MM.1S (cell line): ENCODE results near the gene SLC13A3.

ENCODE experiments used
- DNase-seq: peaks from one replicate; pipeline ENCODE4 v3.0.0-alpha.2; 2015
- H2AFZ ChIP-seq: fragments of 300-600 bp; sonication (generic); 2 replicates; pipeline ENCODE4 v1.6.0; 2016; ENCODE audit warnings: antibody characterized with exemption, low read length
- H3F3A ChIP-seq: fragments of 300-600 bp; sonication (generic); 2 replicates; pipeline ENCODE4 v1.6.1; 2016; ENCODE audit warnings: mild to moderate bottlenecking, antibody characterized with exemption, low read length, moderate library complexity, mixed read lengths; ENCODE audit not compliant: insufficient read depth
- H3K27ac ChIP-seq: fragments of 300-600 bp; sonication (generic); 2 replicates; pipeline ENCODE4 v1.5.1; 2016; ENCODE audit warnings: mild to moderate bottlenecking, low read length
- H3K27me3 ChIP-seq: fragments of 300-600 bp; sonication (generic); replicated peaks from 2 replicates; pipeline ENCODE4 v1.6.0; 2016; ENCODE audit warnings: low read length; ENCODE audit not compliant: insufficient read depth
- H3K36me3 ChIP-seq: fragments of 300-600 bp; sonication (generic); replicated peaks from 2 replicates; pipeline ENCODE4 v1.6.1; 2016; ENCODE audit warnings: mild to moderate bottlenecking, low read length, mixed read lengths; ENCODE audit not compliant: insufficient read depth
- H3K4me1 ChIP-seq: fragments of 300-600 bp; sonication (generic); 2 replicates; pipeline ENCODE4 v1.6.1; 2016; ENCODE audit warnings: low read length, mixed read lengths
- H3K4me2 ChIP-seq: fragments of 300-600 bp; sonication (generic); 2 replicates; pipeline ENCODE4 v1.6.0; 2016; ENCODE audit warnings: low read depth, low read length
- H3K4me3 ChIP-seq: fragments of 300-600 bp; sonication (generic); 2 replicates; pipeline ENCODE4 v1.5.1; 2016; ENCODE audit warnings: low read length, mixed read lengths
- H3K79me2 ChIP-seq: fragments of 300-600 bp; sonication (generic); 2 replicates; pipeline ENCODE4 v1.6.1; 2016; ENCODE audit warnings: mixed run types, low read length, mixed read lengths
- H3K9ac ChIP-seq: fragments of 300-600 bp; sonication (generic); 2 replicates; pipeline ENCODE4 v1.6.1; 2016; ENCODE audit warnings: low read length, mixed read lengths
- H3K9me2 ChIP-seq: fragments of 300-600 bp; sonication (generic); replicated peaks from 2 replicates; pipeline ENCODE4 v1.6.1; 2016; ENCODE audit warnings: mild to moderate bottlenecking, low read length, mixed read lengths; ENCODE audit not compliant: insufficient read depth
- H3K9me3 ChIP-seq: fragments of 300-600 bp; sonication (generic); replicated peaks from 2 replicates; pipeline ENCODE4 v1.6.1; 2016; ENCODE audit warnings: mild to moderate bottlenecking, low read length, mixed read lengths; ENCODE audit not compliant: insufficient read depth
- H4K20me1 ChIP-seq: fragments of 300-600 bp; sonication (generic); 2 replicates; pipeline ENCODE4 v1.6.1; 2016; ENCODE audit warnings: mild to moderate bottlenecking, low read length, moderate library complexity, mixed read lengths; ENCODE audit not compliant: insufficient read depth
- CTCF ChIP-seq: fragments of 300-600 bp; sonication (generic); IDR thresholded peaks from 2 replicates; pipeline ENCODE4 v1.5.1; 2016; ENCODE audit warnings: antibody characterized with exemption, low read length, mixed read lengths
- EZH2 ChIP-seq: fragments of 300-600 bp; sonication (generic); optimal IDR thresholded peaks from 2 replicates; pipeline ENCODE3; 2017; ENCODE audit warnings: low read depth, mild to moderate bottlenecking, antibody characterized with exemption, low read length, mixed read lengths
- EZH2phosphoT487 ChIP-seq: fragments of 300-600 bp; sonication (generic); IDR thresholded peaks from 2 replicates; pipeline ENCODE4 v1.6.1; 2018; ENCODE audit warnings: antibody characterized with exemption, low read length

SLC13A3 gene

DNA sequence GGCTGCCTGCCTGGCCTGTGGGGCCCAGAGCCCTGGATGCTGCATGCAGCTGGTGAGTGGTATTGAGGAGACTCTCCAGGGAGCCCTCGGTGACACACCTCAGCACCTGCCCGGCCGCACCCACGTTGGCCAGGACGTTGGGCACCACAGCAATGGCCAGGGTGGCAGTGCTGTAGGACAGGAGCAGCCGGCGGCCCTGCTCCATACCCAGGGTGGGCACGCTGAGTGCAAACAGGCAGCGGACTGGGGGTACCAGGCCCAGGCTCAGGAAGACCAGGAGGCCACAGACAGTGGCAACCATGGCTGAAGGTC lies 105.5 kb downstream of the SLC13A3 start:
- Histone ChIP-seq H3K79me2 (no peaks in the 10 kb centered on the region), H2AFZ (peak overlapping the region; percentile 72), H3F3A (peaks cover 27% of the 10 kb centered on the region), H3K9me2 (no peaks in the 10 kb centered on the region), H3K27ac (peak overlapping the region; percentile 94), H3K4me1 (peaks cover 67% of the 10 kb centered on the region), H3K36me3 (no peaks in the 10 kb centered on the region), H3K4me3 (no peak overlapping the region; the same call in 1 of the 2 replicates), H3K27me3 (no peaks in the 10 kb centered on the region), H3K9me3 (no peaks in the 10 kb centered on the region), H4K20me1 (no peaks in the 10 kb centered on the region), H3K4me2 (peak overlapping the region; percentile 73; the same call in 1 of the 2 replicates), H3K9ac (peak overlapping the region; percentile 63)
- no peak for TF ChIP-seq CTCF
- TF ChIP-seq EZH2 = no peak
- no peak for TF ChIP-seq EZH2phosphoT487
- no peak for DNase-seq

GRCh38 chr20:46545077-46545826 lies 106.0 kb downstream of the SLC13A3 start:
- Histone ChIP-seq H3K4me1 (peaks cover 62% of the 10 kb centered on the region), H3K9ac (peak overlapping the region; percentile 63)

GRCh38 chr20:46544576-46544975 lies 106.7 kb downstream of the SLC13A3 start:
- Histone ChIP-seq H3K36me3 (no peaks in the 10 kb centered on the region), H4K20me1 (no peaks in the 10 kb centered on the region), H3K79me2 (no peaks in the 10 kb centered on the region), H3K4me1 (peaks cover 55% of the 10 kb centered on the region), H2AFZ (peak overlapping the region; percentile 72; the same call in 1 of the 2 replicates), H3K27ac (peak overlapping the region; percentile 94), H3K4me2 (peak overlapping the region; percentile 73), H3K9me2 (no peaks in the 10 kb centered on the region), H3K9me3 (no peaks in the 10 kb centered on the region), H3K27me3 (no peaks in the 10 kb centered on the region), H3K9ac (peak overlapping the region; percentile 63), H3F3A (peaks cover 27% of the 10 kb centered on the region), H3K4me3 (peak overlapping the region; percentile 33)
- DNase-seq = peak; percentile 45
- no peak for TF ChIP-seq EZH2
- TF ChIP-seq CTCF = peak; percentile 47

More at GRCh38 chr20:46545077-46545826, 106.0 kb downstream of the SLC13A3 start:
- Histone ChIP-seq H3K9me3 (no peaks in the 10 kb centered on the region), H3K36me3 (no peaks in the 10 kb centered on the region), H3K4me3 (peak overlapping the region; percentile 33), H3K4me2 (peak overlapping the region; percentile 73), H3K27ac (peak overlapping the region; percentile 94), H3K79me2 (no peaks in the 10 kb centered on the region), H4K20me1 (no peaks in the 10 kb centered on the region), H3K9me2 (no peaks in the 10 kb centered on the region), H2AFZ (peak overlapping the region; percentile 72), H3K27me3 (no peaks in the 10 kb centered on the region), H3F3A (peaks cover 27% of the 10 kb centered on the region)
- DNase-seq = peak; percentile 92
- TF ChIP-seq CTCF (peak; percentile 44), EZH2phosphoT487 (no peak)
